Trophoblast cell (in vitro differentiated cells and primary cell): Measurements from ENCODE around the gene TCF21.

Experiments
- DNase-seq, 2 donors: peaks; one replicate each; pipeline ENCODE4 v3.0.0-alpha.2; 2016
- H2AFZ ChIP-seq: 2 replicates; pipeline ENCODE4 v1.6.1; 2013; ENCODE audit warnings: low read length, moderate library complexity, mild to moderate bottlenecking; ENCODE audit not compliant: insufficient read depth, poor library complexity
- H2AK5ac ChIP-seq: 2 replicates; pipeline ENCODE4 v1.6.1; 2013; ENCODE audit warnings: mild to moderate bottlenecking, low read length
- H2BK120ac ChIP-seq: 2 replicates; pipeline ENCODE4 v1.6.1; 2013; ENCODE audit warnings: low read length, mild to moderate bottlenecking, moderate library complexity; ENCODE audit not compliant: insufficient read depth, poor library complexity
- H2BK12ac ChIP-seq: 2 replicates; pipeline ENCODE4 v1.6.1; 2013; ENCODE audit warnings: mild to moderate bottlenecking, low read length, moderate library complexity
- H2BK5ac ChIP-seq: 2 replicates; pipeline ENCODE4 v1.6.1; 2013; ENCODE audit warnings: low read length, low read depth, moderate library complexity, mild to moderate bottlenecking; ENCODE audit not compliant: poor library complexity
- H3K14ac ChIP-seq: 2 replicates; pipeline ENCODE4 v1.6.1; 2013; ENCODE audit warnings: mild to moderate bottlenecking, low read length
- H3K18ac ChIP-seq: 2 replicates; pipeline ENCODE4 v1.6.1; 2013; ENCODE audit warnings: mild to moderate bottlenecking, low read length
- H3K23ac ChIP-seq: 2 replicates; pipeline ENCODE4 v1.6.1; 2013; ENCODE audit warnings: low read length
- H3K27ac ChIP-seq: 2 replicates; pipeline ENCODE4 v1.5.1; 2013; ENCODE audit warnings: low read depth, mild to moderate bottlenecking, inconsistent platforms, low read length, moderate library complexity
- H3K27me3 ChIP-seq: 2 replicates; pipeline ENCODE4 v1.6.1; 2013; ENCODE audit warnings: inconsistent platforms, mild to moderate bottlenecking, low read length, moderate library complexity; ENCODE audit not compliant: insufficient read depth
- H3K36me3 ChIP-seq, 2 experiments: 1 replicate in 1 of 2; 2 replicates in 1 of 2; pipeline ENCODE4 v1.6.1; 2013; ENCODE audit warnings: low read length in 2 of 2, mild to moderate bottlenecking in 2 of 2, moderate library complexity in 1 of 2; ENCODE audit not compliant: insufficient read depth in 2 of 2, control insufficient read depth in 1 of 2
- H3K4ac ChIP-seq: 2 replicates; pipeline ENCODE4 v1.6.1; 2013; ENCODE audit warnings: low read depth, mild to moderate bottlenecking, low read length, moderate library complexity
- H3K4me1 ChIP-seq, 2 experiments: 1 replicate in 1 of 2; 2 replicates in 1 of 2; pipeline ENCODE4 v1.6.1; 2013; ENCODE audit warnings: low read length in 2 of 2, mild to moderate bottlenecking in 2 of 2, moderate library complexity in 1 of 2; ENCODE audit not compliant: insufficient read depth in 2 of 2, control insufficient read depth in 1 of 2
- H3K4me2 ChIP-seq: 2 replicates; pipeline ENCODE4 v1.6.1; 2013; ENCODE audit warnings: inconsistent platforms, mild to moderate bottlenecking, low read length, moderate library complexity
- H3K4me3 ChIP-seq: 2 replicates; pipeline ENCODE4 v1.5.1; 2013; ENCODE audit warnings: mild to moderate bottlenecking, low read depth, low read length, inconsistent platforms
- H3K79me1 ChIP-seq: one replicate; pipeline ENCODE4 v1.6.1; 2013; ENCODE audit warnings: low read length
- H3K79me2 ChIP-seq: 2 replicates; pipeline ENCODE4 v1.6.1; 2013; ENCODE audit warnings: low read length, mild to moderate bottlenecking; ENCODE audit not compliant: control insufficient read depth, insufficient read depth, poor library complexity
- H3K9ac ChIP-seq: 2 replicates; pipeline ENCODE4 v1.6.1; 2013; ENCODE audit warnings: mild to moderate bottlenecking, low read length
- H3K9me3 ChIP-seq: 2 replicates; pipeline ENCODE4 v1.6.1; 2013; ENCODE audit warnings: low read depth, mild to moderate bottlenecking, control low read depth, inconsistent platforms, low read length; ENCODE audit not compliant: insufficient read depth
- H4K12ac ChIP-seq: 2 replicates; pipeline ENCODE4 v1.6.1; 2013; ENCODE audit warnings: low read depth, mild to moderate bottlenecking, low read length, moderate library complexity
- H4K8ac ChIP-seq: 2 replicates; pipeline ENCODE4 v1.6.1; 2013; ENCODE audit warnings: low read depth, mild to moderate bottlenecking, low read length, moderate library complexity
- H4K91ac ChIP-seq: one replicate; pipeline ENCODE4 v1.6.1; 2013; ENCODE audit warnings: low read depth, mild to moderate bottlenecking, low read length, moderate library complexity
- WGBS: extraction: QIAGEN DNeasy Blood & Tissue Kit; methylation state at CpG from one replicate; pipeline ENCODE4 v1.1.7; 2013; ENCODE audit warnings: missing lambda C conversion rate; ENCODE audit not compliant: insufficient read length, insufficient coverage; ENCODE audit errors: extremely low coverage; 5-methylcytosine and 5-hydroxymethylcytosine counted together

TCF21 gene

GRCh38 chr6:133892813-133893691 is 4.1 kb downstream of the TCF21 start:
- H3K27ac ChIP-seq, result no peak overlapping the region
- H3K18ac ChIP-seq, result no peak overlapping the region
- WGBS, result no CpG with 5 or more reads among the region's 41 CpGs
- peaks cover 22% of the 10 kb centered on the region in 2 experiments for H3K4me1 ChIP-seq
- no peak overlapping the region for H2AK5ac ChIP-seq
- H4K91ac ChIP-seq, result no peak overlapping the region
- H3K9me3 ChIP-seq, result no peaks in the 10 kb centered on the region
- peak overlapping the region; percentile 46 for H3K4me2 ChIP-seq
- no peak overlapping the region for H3K14ac ChIP-seq
- no peak overlapping the region for H2BK5ac ChIP-seq
- peaks cover 71% of the 10 kb centered on the region for H3K27me3 ChIP-seq
- no peaks in the 10 kb centered on the region for H3K79me1 ChIP-seq
- no peaks in the 10 kb centered on the region for H3K79me2 ChIP-seq
- H2BK120ac ChIP-seq, result no peak overlapping the region
- H2BK12ac ChIP-seq, result no peak overlapping the region
- DNase-seq, result no peak
- no peak overlapping the region for H4K12ac ChIP-seq
- H3K36me3 ChIP-seq, result no peaks in the 10 kb centered on the region
- no peak overlapping the region for H2AFZ ChIP-seq
- no peak overlapping the region for H3K4ac ChIP-seq
- H3K4me3 ChIP-seq, result no peak overlapping the region
- H3K9ac ChIP-seq, result no peak overlapping the region
- no peak overlapping the region for H4K8ac ChIP-seq
- H3K23ac ChIP-seq, result no peak overlapping the region

- Histone ChIP-seq H3K36me3 (no peaks in the 10 kb centered on the region), H3K27ac (no peak overlapping the region), H2AFZ (no peak overlapping the region), H3K14ac (no peak overlapping the region), H4K12ac (no peak overlapping the region), H3K18ac (no peak overlapping the region), H3K79me2 (no peaks in the 10 kb centered on the region), H4K91ac (no peak overlapping the region), H3K4me1 (peaks cover 22% of the 10 kb centered on the region in 2 experiments), H3K23ac (no peak overlapping the region), H3K9me3 (no peaks in the 10 kb centered on the region), H3K4me3 (no peak overlapping the region), H2BK5ac (no peak overlapping the region), H3K9ac (no peak overlapping the region), H3K27me3 (peaks cover 69% of the 10 kb centered on the region), H3K79me1 (no peaks in the 10 kb centered on the region), H2BK120ac (no peak overlapping the region), H2BK12ac (no peak overlapping the region), H2AK5ac (no peak overlapping the region), H3K4ac (no peak overlapping the region), H3K4me2 (no peak overlapping the region), H4K8ac (no peak overlapping the region)
- WGBS, result no CpG with 5 or more reads among the region's 4 CpGs
- DNase-seq, result no peak
These were observed 5.0 kb downstream of the TCF21 start for GRCh38 chr6:133893946-133894345.

GRCh38 chr6:133894369-133894768 is 5.5 kb downstream of the TCF21 start:
- no peak overlapping the region for H3K23ac ChIP-seq
- H4K8ac ChIP-seq, result no peak overlapping the region
- H3K27ac ChIP-seq, result no peak overlapping the region
- H3K4me1 ChIP-seq, result peaks cover 18% of the 10 kb centered on the region in 2 experiments
- H3K79me2 ChIP-seq, result no peaks in the 10 kb centered on the region
- DNase-seq, result no peak
- H3K9me3 ChIP-seq, result no peaks in the 10 kb centered on the region
- no peak overlapping the region for H2AK5ac ChIP-seq
- no peak overlapping the region for H2BK120ac ChIP-seq
- H3K9ac ChIP-seq, result no peak overlapping the region
- no peak overlapping the region for H3K18ac ChIP-seq
- no peak overlapping the region for H4K12ac ChIP-seq
- no peak overlapping the region for H3K4ac ChIP-seq
- no peak overlapping the region for H2BK12ac ChIP-seq
- no peak overlapping the region for H3K4me3 ChIP-seq
- H3K4me2 ChIP-seq, result no peak overlapping the region
- peaks cover 65% of the 10 kb centered on the region for H3K27me3 ChIP-seq
- no peaks in the 10 kb centered on the region for H3K79me1 ChIP-seq
- WGBS, result no CpG with 5 or more reads among the region's 2 CpGs
- H2BK5ac ChIP-seq, result no peak overlapping the region
- no peak overlapping the region for H3K14ac ChIP-seq
- H2AFZ ChIP-seq, result no peak overlapping the region
- H3K36me3 ChIP-seq, result no peaks in the 10 kb centered on the region
- no peak overlapping the region for H4K91ac ChIP-seq

- no peak overlapping the region for H3K18ac ChIP-seq
- H3K27me3 ChIP-seq, result peaks cover 60% of the 10 kb centered on the region
- H3K14ac ChIP-seq, result no peak overlapping the region
- no peak overlapping the region for H3K4me2 ChIP-seq
- H4K91ac ChIP-seq, result no peak overlapping the region
- no peak overlapping the region for H4K12ac ChIP-seq
- no peaks in the 10 kb centered on the region for H3K36me3 ChIP-seq
- WGBS, result no CpG with 5 or more reads among the region's 5 CpGs
- H3K4ac ChIP-seq, result no peak overlapping the region
- H3K23ac ChIP-seq, result no peak overlapping the region
- H3K4me3 ChIP-seq, result no peak overlapping the region
- DNase-seq, result no peak
- no peak overlapping the region for H3K27ac ChIP-seq
- no peaks in the 10 kb centered on the region for H3K79me2 ChIP-seq
- no peak overlapping the region for H2AK5ac ChIP-seq
- no peak overlapping the region for H2BK12ac ChIP-seq
- no peak overlapping the region for H2BK5ac ChIP-seq
- H3K9me3 ChIP-seq, result no peaks in the 10 kb centered on the region
- H3K4me1 ChIP-seq, result peaks cover 13 to 14% of the 10 kb centered on the region in 2 experiments
- no peaks in the 10 kb centered on the region for H3K79me1 ChIP-seq
- H3K9ac ChIP-seq, result no peak overlapping the region
- H2BK120ac ChIP-seq, result no peak overlapping the region
- H2AFZ ChIP-seq, result no peak overlapping the region
- no peak overlapping the region for H4K8ac ChIP-seq
These were observed 6.0 kb downstream of the TCF21 start for GRCh38 chr6:133894795-133895358.
